HG03025 (cell line): ENCODE data around the gene ERICH3.

Experiments used
- ATAC-seq: cut with Tn5 transposase; IDR thresholded peaks from one replicate; pipeline ENCODE4 v1.9.1; 2021; ENCODE audit warnings: mild to moderate bottlenecking, moderate library complexity; ENCODE audit not compliant: unreplicated experiment, low FRiP score

Gene ERICH3

DNA sequence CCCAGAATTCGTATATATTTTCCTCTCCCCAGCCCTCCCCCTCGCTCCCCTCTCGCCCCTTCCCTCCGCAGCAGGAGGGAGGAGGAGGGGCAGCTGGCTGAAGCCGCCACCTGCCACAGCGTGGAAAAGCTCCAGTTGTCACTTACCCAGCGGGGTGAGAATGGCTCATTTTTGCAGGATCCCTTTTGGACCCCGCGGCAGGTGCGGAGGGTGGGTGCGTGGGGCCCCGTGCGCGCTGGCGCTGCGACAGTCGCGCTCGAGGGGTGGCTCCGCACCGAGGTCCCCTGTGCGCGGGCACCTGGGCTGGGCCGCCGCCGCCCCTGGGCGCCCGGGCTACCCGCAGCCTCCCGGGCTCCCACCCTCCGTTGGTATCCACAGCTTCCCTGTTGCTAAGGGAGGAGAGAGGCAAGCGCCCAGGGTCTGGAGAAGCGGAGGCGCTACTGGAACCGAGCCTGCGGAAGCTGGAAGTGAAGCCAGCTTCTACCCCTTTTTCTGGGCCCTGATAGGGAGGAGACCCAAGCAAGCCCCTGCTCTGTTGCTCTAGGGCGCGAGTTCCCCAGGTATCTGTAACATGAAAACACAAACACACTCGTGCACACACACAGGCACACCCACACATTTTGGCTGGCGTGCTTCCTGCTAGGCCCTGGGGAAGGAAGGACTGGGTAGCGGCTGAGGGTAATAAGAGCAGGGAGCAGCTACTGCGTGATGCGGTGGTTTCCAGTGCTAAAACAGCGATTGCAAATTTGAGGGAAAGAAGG, at the start of gene ERICH3:
TSS of gene ERICH3 (minus strand) at position 442 of the 761 bp plus-strand sequence. CDS start at position 169, 273 bp downstream.
- no peak for ATAC-seq

DNA sequence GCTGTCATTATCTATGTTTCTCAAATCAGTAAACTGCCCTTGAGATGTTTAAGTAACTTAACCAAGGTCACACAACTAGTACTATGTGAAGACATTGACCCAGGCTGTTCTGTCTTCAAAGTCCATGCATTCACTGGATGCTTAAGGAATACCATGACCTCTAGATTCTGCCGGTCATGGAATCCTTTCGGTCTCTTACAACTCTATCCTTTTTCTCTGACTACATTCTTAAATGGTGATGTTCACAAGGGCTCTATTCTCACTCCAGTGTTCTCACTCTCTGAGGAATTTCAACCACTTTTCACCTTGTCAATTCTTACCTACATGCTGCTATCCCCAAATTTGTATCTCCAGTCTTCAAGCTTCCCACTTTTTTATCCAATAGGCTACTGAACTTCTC, 44.0 kb upstream of the ERICH3 start:
- ATAC-seq = no peak

GRCh38 chr1:74716822-74717221, 43.2 kb upstream of the ERICH3 start:
- ATAC-seq = no peak

GRCh38 chr1:74715806-74716205, 42.2 kb upstream of the ERICH3 start:
- no peak for ATAC-seq

GRCh38 chr1:74715236-74715502, 41.6 kb upstream of the ERICH3 start:
- no peak for ATAC-seq

- ATAC-seq = peak; percentile 67
Measured at GRCh38 chr1:74714429-74715235, 41.0 kb upstream of the ERICH3 start.

- no peak for ATAC-seq
Measured at GRCh38 chr1:74713849-74714248, 40.3 kb upstream of the ERICH3 start.

DNA sequence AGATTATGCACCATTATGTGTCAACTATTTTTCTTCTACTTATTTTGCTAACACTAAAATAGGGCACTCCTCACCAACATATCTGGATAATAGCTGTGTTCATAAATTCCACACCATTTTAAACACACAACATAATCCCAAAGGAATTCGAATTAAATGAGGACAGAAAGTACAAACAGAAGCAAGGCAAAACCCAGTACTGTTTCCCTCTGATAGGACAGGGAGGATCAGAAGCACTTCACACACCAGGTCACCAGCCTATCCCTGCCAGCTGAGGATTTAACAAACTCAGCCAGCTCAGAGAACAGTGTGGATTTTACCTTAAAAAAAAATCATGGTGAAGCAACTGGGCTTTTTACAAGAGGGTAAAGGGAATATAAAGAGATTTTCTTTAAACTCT, 39.3 kb upstream of the ERICH3 start:
- ATAC-seq = no peak

DNA sequence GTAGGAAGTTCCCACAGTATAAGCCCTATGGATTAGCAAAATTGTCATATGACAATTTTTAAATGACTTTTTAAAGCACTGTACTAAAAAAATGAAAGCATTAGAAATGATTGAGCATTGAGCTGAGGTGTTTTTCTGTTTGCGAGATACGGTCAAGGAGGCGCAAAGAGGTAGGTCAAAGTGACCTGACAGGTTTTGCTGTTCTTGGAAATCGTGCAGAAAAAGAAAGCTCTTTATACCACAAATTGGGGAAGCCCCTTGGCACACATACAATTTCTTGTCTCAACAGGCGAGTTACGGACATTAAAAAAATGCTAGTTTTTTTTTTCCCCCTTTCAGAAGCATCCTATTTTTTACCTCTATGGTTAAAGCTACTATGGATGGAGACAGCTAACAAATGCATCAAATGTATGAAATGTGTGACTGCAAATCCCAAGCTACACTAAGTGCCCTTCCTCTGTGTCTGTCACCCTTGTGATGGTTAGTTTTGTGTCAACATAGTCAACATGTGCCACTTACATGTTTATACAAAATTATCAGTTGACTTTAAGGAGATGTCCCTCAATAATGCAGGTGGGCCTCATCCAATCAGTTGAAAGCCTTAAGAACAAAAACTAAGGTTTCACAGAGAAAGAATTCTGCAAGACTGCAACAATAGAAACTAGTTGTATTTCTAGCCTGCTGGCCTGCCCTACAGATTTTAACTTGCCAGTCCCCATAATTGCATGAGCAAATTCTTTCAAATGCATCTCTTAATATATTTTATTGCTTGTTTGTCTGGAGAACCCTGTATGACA, 30.0 kb upstream of the ERICH3 start:
- no peak for ATAC-seq

GRCh38 chr1:74699331-74699730, 25.7 kb upstream of the ERICH3 start:
- ATAC-seq = no peak

GRCh38 chr1:74697832-74698231, 24.2 kb upstream of the ERICH3 start:
- ATAC-seq = no peak

GRCh38 chr1:74693473-74693872, 19.9 kb upstream of the ERICH3 start:
- ATAC-seq = no peak

DNA sequence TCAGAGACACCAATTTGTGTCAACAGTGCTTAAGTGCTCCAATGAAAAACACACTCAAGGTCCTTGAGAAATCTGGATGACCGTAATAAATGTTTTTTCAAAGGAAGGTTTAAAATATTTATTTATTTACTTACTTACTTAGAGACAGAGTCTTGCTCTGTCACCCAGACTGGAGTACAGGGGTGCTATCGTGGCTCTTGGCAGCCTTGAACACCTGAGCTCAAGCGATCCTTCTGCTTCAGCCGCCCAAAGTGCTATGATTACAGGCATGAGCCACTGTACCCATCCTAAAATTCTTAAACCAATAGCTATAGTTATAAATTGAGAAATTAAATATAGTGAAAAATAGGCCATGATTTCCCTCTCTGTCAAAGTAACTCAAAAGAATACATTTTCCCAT, 17.3 kb upstream of the ERICH3 start:
- ATAC-seq = no peak

DNA sequence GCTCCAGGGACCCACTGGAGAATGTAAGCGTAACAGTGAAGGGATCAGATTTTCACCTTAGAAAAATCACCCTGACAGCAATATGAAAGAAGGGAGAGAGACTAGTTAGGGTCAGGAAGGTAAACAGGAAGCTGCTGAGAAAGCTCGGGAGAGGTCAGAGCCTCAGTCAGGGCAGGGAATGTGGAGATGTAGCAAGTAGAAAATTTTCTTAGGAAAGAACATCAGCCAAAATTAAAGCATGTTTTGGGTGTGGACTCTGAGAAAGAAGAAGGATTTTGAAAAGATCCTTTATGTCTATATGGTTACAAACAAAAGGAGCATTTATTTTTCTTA, 16.7 kb upstream of the ERICH3 start:
- no peak for ATAC-seq

DNA sequence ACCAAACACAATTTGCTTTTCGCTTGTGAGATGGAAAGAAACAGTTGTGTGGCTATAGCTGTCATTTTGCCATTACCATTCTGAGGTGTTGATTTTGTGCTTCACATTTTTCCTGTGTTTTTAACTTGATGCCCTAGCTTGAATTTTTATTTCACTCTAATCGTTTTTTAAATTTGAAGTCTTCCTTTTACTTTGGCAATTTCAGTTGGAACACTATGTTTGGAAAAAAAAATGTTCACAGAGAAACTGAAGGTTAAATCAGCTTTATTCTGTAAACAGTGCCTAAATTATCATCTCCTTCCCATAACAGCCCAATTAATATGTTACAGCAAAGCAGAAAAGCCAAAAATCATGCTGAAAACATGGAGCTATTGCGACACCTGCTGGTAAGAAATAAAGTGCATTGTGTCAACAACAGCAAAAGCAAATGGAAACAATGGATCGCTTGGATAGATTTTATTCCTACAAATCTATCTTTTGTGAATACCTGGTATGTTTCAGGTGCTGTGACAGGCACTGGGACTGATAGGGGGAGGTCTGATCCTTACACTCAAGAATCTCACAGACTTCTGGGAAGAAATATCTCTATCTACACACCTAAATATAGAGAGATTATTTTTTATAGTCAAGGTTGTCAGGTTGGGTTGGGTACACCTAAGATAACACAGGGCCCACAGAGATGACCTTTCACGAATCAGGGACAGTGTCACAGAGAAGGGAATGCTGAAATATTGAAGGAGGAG, 16.2 kb upstream of the ERICH3 start:
- ATAC-seq = no peak

DNA sequence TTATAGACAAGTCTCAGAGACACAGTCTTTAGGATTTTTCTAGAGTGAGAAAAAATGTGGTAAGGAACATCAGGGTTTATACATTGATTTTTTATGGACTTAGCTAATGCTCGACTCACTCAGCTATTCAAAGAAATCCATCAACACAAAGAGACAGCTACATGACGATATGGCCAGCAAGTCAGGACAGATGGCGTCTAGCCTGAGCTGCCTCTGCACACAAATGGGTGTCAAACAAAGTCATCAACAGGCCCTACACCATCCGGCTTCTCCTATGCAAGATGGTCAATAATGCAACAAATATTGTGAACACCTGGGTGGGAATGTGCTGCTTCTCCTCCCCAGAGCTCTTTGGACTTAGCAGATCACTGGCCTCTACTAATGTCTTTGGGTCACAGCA, 13.3 kb upstream of the ERICH3 start:
- no peak for ATAC-seq

DNA sequence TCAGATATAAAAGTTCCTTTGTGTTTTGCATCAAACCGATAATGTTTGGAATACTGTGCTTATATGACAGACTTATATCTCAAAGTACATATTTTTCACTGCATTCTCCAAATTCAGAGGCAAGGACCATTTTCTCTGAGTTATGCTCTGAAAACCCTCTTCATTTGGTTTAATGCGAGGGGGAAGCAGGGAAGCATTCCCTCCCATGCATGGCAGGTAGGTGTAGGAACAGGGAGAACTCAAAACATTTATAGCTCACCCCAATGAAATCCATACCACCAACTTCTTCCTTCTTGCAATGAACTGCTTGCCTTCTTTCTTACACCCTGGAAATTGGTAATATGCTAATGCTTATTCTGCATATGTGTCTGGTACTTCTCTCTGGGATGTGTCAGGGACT, 10.7 kb upstream of the ERICH3 start:
- no peak for ATAC-seq

DNA sequence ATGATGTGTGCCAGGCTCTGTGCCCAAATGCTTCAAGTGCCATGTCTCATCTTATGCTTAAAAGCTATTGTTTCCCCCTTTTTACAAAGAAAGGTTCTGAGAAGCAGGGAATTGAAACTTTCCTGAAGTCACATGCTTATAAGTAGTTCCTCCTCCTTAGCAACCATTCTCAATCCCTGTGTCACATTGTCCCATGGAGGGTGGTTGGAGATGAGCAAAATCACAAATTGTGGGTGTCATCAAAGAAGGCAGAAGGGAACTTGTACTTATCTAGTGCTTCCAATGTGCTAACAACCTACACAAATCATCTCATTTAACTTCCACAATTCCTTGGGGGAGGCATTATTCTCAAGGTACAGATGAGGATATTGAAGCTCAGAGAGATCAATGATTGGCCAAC, 10.1 kb upstream of the ERICH3 start:
- no peak for ATAC-seq

- ATAC-seq = no peak
Measured at GRCh38 chr1:74681851-74682250, 8.3 kb upstream of the ERICH3 start.

GRCh38 chr1:74681449-74681848, 7.9 kb upstream of the ERICH3 start:
- peak; percentile 74 for ATAC-seq

GRCh38 chr1:74681001-74681400, 7.4 kb upstream of the ERICH3 start:
- ATAC-seq = peak; percentile 26
